Fibroblast of lung (primary cell): Measurements from ENCODE around the gene DTX4. TPM values are rescaled to one million over a fixed set of nuclear protein-coding genes. Genes with fewer than 3 reads are reported as not detected.

ENCODE experiments used
- DNase-seq, 2 donors: peaks; one replicate each; pipeline versions ENCODE4 v3.0.0 to v3.0.0-alpha.2; 2010; ENCODE audit warnings: low read depth in 2 of 2
- H2AFZ ChIP-seq: 2 replicates; pipeline ENCODE4 v1.5.1; 2012; ENCODE audit warnings: low read length, control low read depth, inconsistent platforms
- H3K27ac ChIP-seq: 2 replicates; pipeline ENCODE4 v1.5.1; 2011; ENCODE audit warnings: low read length, control low read depth; ENCODE audit not compliant: insufficient read depth
- H3K27me3 ChIP-seq: 2 replicates; pipeline ENCODE4 v1.5.1; 2011; ENCODE audit warnings: mild to moderate bottlenecking, low read length; ENCODE audit not compliant: control insufficient read depth, insufficient read depth
- H3K36me3 ChIP-seq: 2 replicates; pipeline ENCODE4 v1.5.1; 2011; ENCODE audit warnings: low read length; ENCODE audit not compliant: control insufficient read depth, insufficient read depth
- H3K4me1 ChIP-seq: 2 replicates; pipeline ENCODE4 v1.5.1; 2011; ENCODE audit warnings: low read length; ENCODE audit not compliant: control insufficient read depth, insufficient read depth; ENCODE audit errors: extremely low read depth
- H3K4me2 ChIP-seq: 2 replicates; pipeline ENCODE4 v1.5.1; 2011; ENCODE audit warnings: low read length, control low read depth; ENCODE audit not compliant: insufficient read depth; ENCODE audit errors: extremely low read depth
- H3K4me3 ChIP-seq, 4 experiments: fragments of 200-600 bp in 1 of 4; sonication (generic) in 1 of 4; replicated peaks in 1 of 4; 2 replicates each; pipeline ENCODE4 v1.5.1; 2011 to 2016; ENCODE audit warnings: low read length in 4 of 4, low read depth in 3 of 4, mild to moderate bottlenecking in 3 of 4, control low read depth in 2 of 4, inconsistent platforms in 1 of 4, mixed read lengths in 1 of 4; ENCODE audit not compliant: insufficient read depth in 1 of 4; ENCODE audit errors: control extremely low read depth in 1 of 4
- H3K79me2 ChIP-seq: 2 replicates; pipeline ENCODE4 v1.5.1; 2012; ENCODE audit warnings: mild to moderate bottlenecking, low read length, inconsistent platforms; ENCODE audit not compliant: control insufficient read depth, insufficient read depth
- H3K9ac ChIP-seq: 2 replicates; pipeline ENCODE4 v1.5.1; 2011; ENCODE audit warnings: mild to moderate bottlenecking, low read length, control low read depth; ENCODE audit not compliant: insufficient read depth
- H3K9me3 ChIP-seq: 2 replicates; pipeline ENCODE4 v1.5.1; 2012; ENCODE audit warnings: low read depth, low read length; ENCODE audit not compliant: control insufficient read depth, insufficient read depth
- H4K20me1 ChIP-seq: 2 replicates; pipeline ENCODE4 v1.5.1; 2011; ENCODE audit warnings: low read length; ENCODE audit not compliant: control insufficient read depth, insufficient read depth; ENCODE audit errors: extremely low read depth
- EZH2 ChIP-seq: IDR thresholded peaks from 2 replicates; pipeline ENCODE4 v1.5.1; 2012; ENCODE audit warnings: low read length, control low read depth, mild to moderate bottlenecking; ENCODE audit errors: missing control alignments
- polyA plus RNA-seq, 2 donors: library from polyadenylated mRNA; depleted of rRNA in 1 of 2; stranded (reverse) in 1 of 2; unstranded in 1 of 2; fragments of >200 nt; gene quantifications; 2 replicates each; pipeline ENCODE4 v1.2.1, GENCODE V29; 2011 to 2012; ENCODE audit warnings: missing spikeins in 1 of 2
- total RNA-seq: library from RNA; depleted of rRNA; stranded (reverse); fragments of >200 nt; gene quantifications from 2 replicates; pipeline ENCODE4 v1.2.1, GENCODE V29; 2014
- TF ChIP-seq, protein P1 (sequence below), 2 donors: IDR thresholded peaks in 1 of 2; conservative IDR thresholded peaks in 1 of 2; 1 replicate in 1 of 2; 2 replicates in 1 of 2; pipeline ENCODE4 v1.5.1; 2011 to 2012; ENCODE audit warnings: low read length in 2 of 2, control low read depth in 1 of 2, inconsistent platforms in 1 of 2, low read depth in 1 of 2, mild to moderate bottlenecking in 1 of 2

DTX4 gene
- total and polyA plus RNA-seq, 2 donors (not counting 1 experiment from before 2014, with no cell fraction given): 1.2 to 4.8 TPM

DNA sequence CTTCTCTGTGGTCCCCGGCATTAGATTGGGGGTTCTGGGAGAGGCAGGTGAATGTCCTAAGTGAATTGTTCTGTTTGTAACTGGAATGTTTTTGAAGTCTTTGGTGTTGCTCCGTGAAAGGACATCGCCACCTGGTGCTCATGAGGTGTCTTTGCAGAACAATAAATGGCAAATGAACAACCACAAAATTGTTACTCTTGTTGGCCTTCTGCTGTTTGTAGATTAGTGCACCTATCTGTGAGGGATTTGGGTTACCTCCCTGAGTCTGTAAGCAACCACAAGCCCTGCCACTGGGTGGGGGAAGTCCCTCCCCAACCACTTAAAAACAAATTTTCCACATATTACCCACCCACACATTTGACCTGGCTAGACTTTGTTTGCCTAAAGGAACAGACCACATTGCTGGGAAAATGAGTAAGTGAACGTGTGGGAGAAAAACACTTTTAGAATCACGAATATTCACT lies 36.1 kb downstream of the DTX4 start:
- peak; percentile 72 to 94 for DNase-seq
- Histone ChIP-seq H3K27me3 (peaks cover 2% of the 10 kb centered on the region), H3K4me2 (no peak overlapping the region), H3K27ac (no peak overlapping the region), H4K20me1 (no peaks in the 10 kb centered on the region), H2AFZ (no peak overlapping the region), H3K9me3 (no peaks in the 10 kb centered on the region), H3K9ac (no peak overlapping the region), H3K4me1 (peaks cover 9% of the 10 kb centered on the region), H3K36me3 (no peaks in the 10 kb centered on the region), H3K79me2 (no peaks in the 10 kb centered on the region), H3K4me3 (no peak overlapping the region)
- no peak for TF ChIP-seq EZH2
- TF ChIP-seq, protein P1, sequence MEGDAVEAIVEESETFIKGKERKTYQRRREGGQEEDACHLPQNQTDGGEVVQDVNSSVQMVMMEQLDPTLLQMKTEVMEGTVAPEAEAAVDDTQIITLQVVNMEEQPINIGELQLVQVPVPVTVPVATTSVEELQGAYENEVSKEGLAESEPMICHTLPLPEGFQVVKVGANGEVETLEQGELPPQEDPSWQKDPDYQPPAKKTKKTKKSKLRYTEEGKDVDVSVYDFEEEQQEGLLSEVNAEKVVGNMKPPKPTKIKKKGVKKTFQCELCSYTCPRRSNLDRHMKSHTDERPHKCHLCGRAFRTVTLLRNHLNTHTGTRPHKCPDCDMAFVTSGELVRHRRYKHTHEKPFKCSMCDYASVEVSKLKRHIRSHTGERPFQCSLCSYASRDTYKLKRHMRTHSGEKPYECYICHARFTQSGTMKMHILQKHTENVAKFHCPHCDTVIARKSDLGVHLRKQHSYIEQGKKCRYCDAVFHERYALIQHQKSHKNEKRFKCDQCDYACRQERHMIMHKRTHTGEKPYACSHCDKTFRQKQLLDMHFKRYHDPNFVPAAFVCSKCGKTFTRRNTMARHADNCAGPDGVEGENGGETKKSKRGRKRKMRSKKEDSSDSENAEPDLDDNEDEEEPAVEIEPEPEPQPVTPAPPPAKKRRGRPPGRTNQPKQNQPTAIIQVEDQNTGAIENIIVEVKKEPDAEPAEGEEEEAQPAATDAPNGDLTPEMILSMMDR (conservative IDR thresholded peaks at IDR 0.05 in 1 of 2, IDR thresholded peaks at IDR 0.05 in 1 of 2; ENCODE audit: low read depth in 1 of 2, low read length in 2 of 2): peak; percentile 83 to 84

DNA sequence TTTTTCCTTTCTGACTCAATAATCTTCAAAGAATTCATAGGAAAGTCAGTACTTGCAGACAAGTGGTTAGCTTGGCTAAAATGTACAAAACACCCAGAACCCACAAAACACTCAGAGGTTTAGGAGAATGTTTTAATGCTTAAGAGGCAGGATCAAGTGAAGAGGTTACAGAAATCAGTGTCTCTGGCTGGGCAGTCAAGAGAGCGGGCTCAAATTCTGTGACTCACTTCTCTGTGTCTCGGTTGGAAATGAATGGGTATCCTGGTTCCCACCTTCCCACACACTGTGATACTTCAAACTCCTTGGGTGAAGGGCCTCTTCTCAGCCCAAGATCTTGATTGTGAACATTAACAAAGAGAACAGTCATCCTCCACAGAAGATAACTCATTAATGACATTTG lies 37.0 kb downstream of the DTX4 start:
- Histone ChIP-seq H2AFZ (no peak overlapping the region), H3K27ac (no peak overlapping the region), H4K20me1 (no peaks in the 10 kb centered on the region), H3K79me2 (no peaks in the 10 kb centered on the region), H3K4me2 (no peak overlapping the region), H3K4me3 (no peak overlapping the region), H3K9me3 (no peaks in the 10 kb centered on the region), H3K27me3 (peaks cover 2% of the 10 kb centered on the region), H3K36me3 (no peaks in the 10 kb centered on the region), H3K4me1 (peaks cover 9% of the 10 kb centered on the region), H3K9ac (no peak overlapping the region)
- peak in 1 of 2 donors; percentile 84 for DNase-seq
- no peak for TF ChIP-seq EZH2
- TF ChIP-seq, protein P1 (conservative IDR thresholded peaks at IDR 0.05 in 1 of 2, IDR thresholded peaks at IDR 0.05 in 1 of 2; ENCODE audit: low read depth in 1 of 2, low read length in 2 of 2): no peak

DNA sequence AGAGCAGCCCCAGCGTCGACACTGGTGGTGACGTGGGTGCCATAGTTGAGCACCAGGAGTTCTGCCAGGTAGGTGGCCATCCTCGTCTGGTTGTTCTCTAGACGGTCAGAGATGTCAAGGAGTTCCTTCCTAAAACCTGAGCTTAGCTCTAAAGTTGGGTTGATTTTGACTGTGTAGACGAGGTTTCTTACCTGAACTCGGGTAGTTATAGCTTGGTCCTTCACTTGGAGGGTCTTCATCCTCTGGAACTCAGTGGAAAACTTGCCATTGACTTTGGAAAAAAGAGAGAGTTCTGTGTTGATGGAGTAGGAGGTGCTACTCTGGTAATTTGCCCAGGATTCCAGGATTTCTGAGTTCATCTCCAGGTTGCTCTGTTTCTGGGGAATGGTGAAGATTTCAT lies 40.3 kb downstream of the DTX4 start:
- H3K27ac ChIP-seq: no peak overlapping the region
- H3K27me3 ChIP-seq: peaks cover 2% of the 10 kb centered on the region
- H3K79me2 ChIP-seq: no peaks in the 10 kb centered on the region
- no peaks in the 10 kb centered on the region for H3K36me3 ChIP-seq
- H3K9me3 ChIP-seq: no peaks in the 10 kb centered on the region
- H3K4me1 ChIP-seq: peaks cover 7% of the 10 kb centered on the region
- no peaks in the 10 kb centered on the region for H4K20me1 ChIP-seq
- no peak overlapping the region for H2AFZ ChIP-seq
- no peak overlapping the region for H3K4me3 ChIP-seq
- no peak overlapping the region for H3K4me2 ChIP-seq
- no peak overlapping the region for H3K9ac ChIP-seq
- no peak for DNase-seq
- TF ChIP-seq, protein P1 (conservative IDR thresholded peaks at IDR 0.05 in 1 of 2, IDR thresholded peaks at IDR 0.05 in 1 of 2; ENCODE audit: low read depth in 1 of 2, low read length in 2 of 2): no peak
- no peak for TF ChIP-seq EZH2
